ENCODE results near the gene VASN. TPM values are rescaled to one million over a fixed set of nuclear protein-coding genes. Genes with fewer than 3 reads are reported as not detected.

Gene VASN
- total and polyA plus RNA-seq, 9 of the 15 experiments (the other 6 are each of a cell fraction or from before 2014, with no cell fraction given), result 0.01 to 2.5 (median 0.41) TPM; not detected in 1

DNA sequence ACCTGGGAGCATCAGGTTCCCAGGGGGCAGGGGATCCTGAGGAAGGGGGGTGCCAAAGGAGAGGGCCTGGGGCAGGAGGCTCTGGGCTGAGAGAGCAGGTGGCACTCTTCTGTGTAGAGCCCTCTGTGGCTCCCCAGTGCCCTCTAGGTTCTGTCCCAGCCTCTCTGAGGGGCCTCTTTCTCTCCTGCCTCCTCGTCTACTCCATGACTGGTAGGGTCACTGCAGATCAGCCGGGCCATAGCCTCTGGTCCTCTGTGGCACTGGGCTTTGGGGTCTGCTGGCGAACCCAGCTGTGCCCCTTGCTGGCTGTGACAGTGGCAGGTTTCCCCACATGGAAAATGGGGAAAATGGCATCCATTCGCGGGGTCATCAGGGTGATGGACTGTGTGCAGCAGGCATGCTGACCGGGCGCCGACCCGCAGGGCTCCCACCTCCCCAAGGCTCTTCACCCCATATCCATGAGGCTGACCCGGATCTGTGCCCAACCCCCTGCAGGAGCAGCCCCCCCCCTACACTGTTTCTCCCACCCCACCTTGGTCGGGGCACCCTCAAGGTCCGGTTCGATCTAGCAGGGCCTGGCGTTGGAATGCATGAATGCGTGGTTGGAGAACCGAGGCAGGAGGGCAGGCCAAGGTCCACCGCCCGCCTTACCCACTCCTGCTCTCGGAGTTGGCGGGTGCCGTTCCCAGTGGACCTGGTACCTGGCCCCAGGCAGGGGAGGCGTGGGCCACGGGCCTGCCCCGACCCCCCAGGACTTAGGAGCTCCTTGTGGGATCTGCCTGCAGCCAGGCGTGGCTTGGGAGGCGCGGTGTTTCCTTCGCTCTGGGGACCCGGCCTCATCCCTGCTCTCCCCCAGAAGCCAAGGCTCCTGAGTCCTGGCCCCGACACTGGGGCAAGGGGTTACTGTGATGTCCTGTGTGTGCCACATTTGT is 49.3 kb upstream of the VASN start:
- Histone ChIP-seq H3K27me3 (ENCODE audit: control insufficient read depth in 2 of 2, insufficient read depth in 2 of 2, low read length in 2 of 2) (no peaks in the 10 kb centered on the region), H3K27ac (ENCODE audit: extremely low read depth, low read depth, low read length) (no peak overlapping the region), H3K9ac (ENCODE audit: insufficient read depth in 1 of 2, low read depth in 2 of 2, low read length in 2 of 2) (peak overlapping the region in 1 of 2 experiments; percentile 45; a peak in 1 of 4 replicates), H2AFZ (ENCODE audit: low read depth, low read length) (no peak overlapping the region), H3K4me3 (no peak overlapping the region), H4K20me1 (replicated peaks; ENCODE audit: control insufficient read depth, insufficient read depth, low read length) (peaks cover 9% of the 10 kb centered on the region), H3K79me2 (ENCODE audit: control insufficient read depth, insufficient read depth, low read length) (peaks cover 17% of the 10 kb centered on the region; the same call in 2 of the 3 replicates), H3K4me1 (replicated peaks in 1 of 2; ENCODE audit: control insufficient read depth in 2 of 2, insufficient read depth in 2 of 2, low read length in 2 of 2) (peaks cover 3 to 86% of the 10 kb centered on the region in 2 experiments; a peak in 4 of 5 replicates), H3K9me1 (ENCODE audit: control insufficient read depth, insufficient read depth, low read length) (no peaks in the 10 kb centered on the region), H3K4me2 (ENCODE audit: insufficient read depth, low read length) (no peak overlapping the region), H3K36me3 (ENCODE audit: control insufficient read depth, insufficient read depth, low read length) (no peaks in the 10 kb centered on the region), H3K9me3 (replicated peaks; ENCODE audit: control insufficient read depth, insufficient read depth, low read depth, low read length) (no peaks in the 10 kb centered on the region)
- no TSS peak for BruUV-seq (replicated peaks)
- FAIRE-seq, result no peak
- DNase-seq (ENCODE audit: extremely low read depth in 1 of 4, low spot score in 3 of 4), result no peak
- ATAC-seq, result no peak
- TF ChIP-seq, protein P1, sequence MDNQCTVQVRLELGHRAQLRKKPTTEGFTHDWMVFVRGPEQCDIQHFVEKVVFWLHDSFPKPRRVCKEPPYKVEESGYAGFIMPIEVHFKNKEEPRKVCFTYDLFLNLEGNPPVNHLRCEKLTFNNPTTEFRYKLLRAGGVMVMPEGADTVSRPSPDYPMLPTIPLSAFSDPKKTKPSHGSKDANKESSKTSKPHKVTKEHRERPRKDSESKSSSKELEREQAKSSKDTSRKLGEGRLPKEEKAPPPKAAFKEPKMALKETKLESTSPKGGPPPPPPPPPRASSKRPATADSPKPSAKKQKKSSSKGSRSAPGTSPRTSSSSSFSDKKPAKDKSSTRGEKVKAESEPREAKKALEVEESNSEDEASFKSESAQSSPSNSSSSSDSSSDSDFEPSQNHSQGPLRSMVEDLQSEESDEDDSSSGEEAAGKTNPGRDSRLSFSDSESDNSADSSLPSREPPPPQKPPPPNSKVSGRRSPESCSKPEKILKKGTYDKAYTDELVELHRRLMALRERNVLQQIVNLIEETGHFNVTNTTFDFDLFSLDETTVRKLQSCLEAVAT (IDR thresholded peaks at IDR 0.05), result no peak
- TF ChIP-seq ZFP36 (IDR thresholded peaks at IDR 0.05; ENCODE audit: low read depth, low read length, partially characterized antibody), result peak; percentile 55
- POLR2A ChIA-PET, result interaction anchor here (0.6 to 0.7 kb wide), 2 partner anchors 14 to 15 kb away, joined by 3 read pairs; no protein-coding TSS in a partner anchor
- intact Hi-C loops (cut with micrococcal nuclease) (no loop called here), in situ Hi-C loops (cut with MboI) (loop anchor here (10.0 kb wide), 2 partner anchors 118 to 338 kb away; no protein-coding TSS in a partner anchor)
- 74% methylated on average over 23 of the region's 30 CpGs for WGBS (ENCODE audit: insufficient coverage, low coverage, missing lambda C conversion rate)
- CTCF ChIA-PET (ENCODE audit: low intra/inter-chr PET ratio), result no interaction called here

Data from K562 (cell line).